ENCODE results near the gene APC2. TPM values are rescaled to one million over a fixed set of nuclear protein-coding genes. Genes with fewer than 3 reads are reported as not detected.

APC2 gene
- total RNA-seq, 1 experiment from 2014 or later = 1.4 TPM

GRCh38 chr19:1465191-1466016, 15.5 kb downstream of the APC2 start:
- H3K4me3 Mint-ChIP-seq = no peak overlapping the region
- CTCF ChIA-PET = interaction anchor here (0.6 to 5.0 kb wide), 17 partner anchors 9 to 361 kb away, joined by 3 to 76 read pairs (median 7); partner anchors contain the start of gene REEP6
- no peak overlapping the region for H3K27ac Mint-ChIP-seq
- H3K27me3 Mint-ChIP-seq (ENCODE audit: low read depth) = peaks cover 64% of the 10 kb centered on the region
- POLR2A ChIA-PET = interaction anchor here (1.0 to 1.7 kb wide), 3 partner anchors 10 to 21 kb away, joined by 3 to 10 read pairs (median 4); no protein-coding TSS in a partner anchor
- DNase-seq (ENCODE audit: low spot score) (peak; percentile 74), ATAC-seq (peak; percentile 20)
- H3K4me1 Mint-ChIP-seq = peaks cover 2% of the 10 kb centered on the region; the same call in 1 of the 2 replicates
- H3K36me3 Mint-ChIP-seq = no peaks in the 10 kb centered on the region
- no peaks in the 10 kb centered on the region for H3K9me3 Mint-ChIP-seq
- TF ChIP-seq CREB1 (CRISPR knock-in tag; IDR thresholded peaks at IDR 0.05) (no peak), PREB (CRISPR knock-in tag; IDR thresholded peaks at IDR 0.05; ENCODE audit: borderline replicate concordance) (no peak), ELF4 (CRISPR knock-in tag; IDR thresholded peaks at IDR 0.05; ENCODE audit: low read depth) (no peak), ATF3 (CRISPR knock-in tag; conservative IDR thresholded peaks at IDR 0.05) (no peak), E2F5 (CRISPR knock-in tag; IDR thresholded peaks at IDR 0.05) (0 out of 2 replicates have a peak, but pooled peaks have one; percentile 21), SMAD3 (CRISPR knock-in tag; IDR thresholded peaks at IDR 0.05; ENCODE audit: borderline replicate concordance) (no peak), TCF7 (CRISPR knock-in tag; IDR thresholded peaks at IDR 0.05; ENCODE audit: low read depth) (no peak), FOXJ3 (CRISPR knock-in tag; IDR thresholded peaks at IDR 0.05; ENCODE audit: borderline replicate concordance) (no peak), MLX (CRISPR knock-in tag; IDR thresholded peaks at IDR 0.05) (no peak), HMGXB4 (CRISPR knock-in tag; IDR thresholded peaks at IDR 0.05) (peak; percentile 72; the same call in 1 of the 2 replicates), ESRRA (CRISPR knock-in tag; IDR thresholded peaks at IDR 0.05; ENCODE audit: borderline replicate concordance) (no peak; the same call in 1 of the 2 replicates), ZNF232 (CRISPR knock-in tag; IDR thresholded peaks at IDR 0.05) (no peak), ETV6 (CRISPR knock-in tag; IDR thresholded peaks at IDR 0.05) (peak; percentile 82), RELA (CRISPR knock-in tag; IDR thresholded peaks at IDR 0.05; ENCODE audit: borderline replicate concordance) (no peak), TEAD4 (CRISPR knock-in tag; IDR thresholded peaks at IDR 0.05) (no peak), ZNF425 (CRISPR knock-in tag; conservative IDR thresholded peaks at IDR 0.05) (no peak), MYBL2 (CRISPR knock-in tag; IDR thresholded peaks at IDR 0.05) (no peak), MAX (CRISPR knock-in tag; IDR thresholded peaks at IDR 0.05) (peak; percentile 2; the same call in 1 of the 2 replicates), NFE2L1 (CRISPR knock-in tag; IDR thresholded peaks at IDR 0.05) (no peak), ZNF423 (CRISPR knock-in tag; IDR thresholded peaks at IDR 0.05) (peak; percentile 28; the same call in 1 of the 2 replicates), ZNF671 (CRISPR knock-in tag; IDR thresholded peaks at IDR 0.05) (no peak), ZNF317 (CRISPR knock-in tag; IDR thresholded peaks at IDR 0.05; ENCODE audit: borderline replicate concordance, low read depth) (no peak), ZNF138 (CRISPR knock-in tag; conservative IDR thresholded peaks at IDR 0.05) (peak; percentile 81; the same call in 1 of the 2 replicates), ZNF416 (CRISPR knock-in tag; IDR thresholded peaks at IDR 0.05) (no peak), NR2C2 (CRISPR knock-in tag; IDR thresholded peaks at IDR 0.05) (no peak), ZNF263 (CRISPR knock-in tag; IDR thresholded peaks at IDR 0.05; ENCODE audit: low read depth) (peak; percentile 57), IRF1 (CRISPR knock-in tag; IDR thresholded peaks at IDR 0.05) (no peak), USF2 (CRISPR knock-in tag; IDR thresholded peaks at IDR 0.05) (0 out of 2 replicates have a peak, but pooled peaks have one; percentile 22)

All from WTC11 (cell line).